ENCODE data around the gene NR2E1.

DNA sequence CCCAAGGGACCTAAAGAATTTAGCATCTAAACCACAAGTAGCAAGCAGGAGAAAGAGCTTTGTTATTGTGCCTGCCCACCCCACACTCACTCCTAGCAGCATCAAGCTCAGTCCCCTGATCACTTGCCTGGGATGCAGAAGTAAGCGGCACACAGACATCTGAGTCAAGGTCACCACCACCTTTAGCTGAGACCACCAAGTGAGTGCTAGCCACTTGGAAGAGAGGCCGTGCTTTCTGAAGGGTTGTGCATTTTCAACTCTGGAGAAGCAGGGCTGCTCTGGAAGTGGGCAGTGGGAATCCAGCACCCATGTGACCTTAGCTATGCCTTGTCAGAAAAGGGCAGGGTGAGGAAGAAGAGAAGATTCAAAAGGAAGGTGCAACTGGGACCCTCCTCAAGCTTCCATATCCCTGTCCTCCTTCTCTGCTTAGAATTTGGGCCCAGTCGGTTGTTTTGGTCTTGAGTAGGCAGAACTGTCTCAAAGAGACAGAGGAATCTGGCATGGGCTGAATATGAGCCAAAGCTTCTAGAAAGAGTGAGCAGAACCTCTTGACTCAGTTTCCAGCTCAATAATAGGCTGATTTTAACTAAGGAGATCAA lies 6.2 kb downstream of the NR2E1 start:
- TF ChIP-seq POLR2AphosphoS5 (IDR thresholded peaks at IDR 0.05; ENCODE audit: low read depth, low read length) (no peak), TAF1 (IDR thresholded peaks at IDR 0.05; ENCODE audit: low read depth, low read length) (no peak)

Data from GM12891 (cell line).